IMR-90 (cell line): ENCODE results near the gene RSRC1. TPM values are rescaled to one million over a fixed set of nuclear protein-coding genes. Genes with fewer than 3 reads are reported as not detected.

Experiments
- ATAC-seq: fragments of 200-7000 bp; cut with Tn5 transposase; 2 replicates; pipeline ENCODE4 v1.9.1; 2020; ENCODE audit warnings: low read depth, mild to moderate bottlenecking, moderate library complexity
- BruUV-seq: library from RNA; stranded (reverse); fragments of 400-500 nt; replicated peaks from 2 replicates; lab custom pipeline; 2021; lab: Mats Ljungman, UMichigan
- CTCF ChIA-PET: fragments of 300-600 bp; formaldehyde crosslinking; extraction: SDS; loops from one replicate; lab custom pipeline; 2021; ENCODE audit warnings: antibody characterized with exemption; lab: Yijun Ruan, JAX
- POLR2A ChIA-PET: fragments of 300-600 bp; sonication (Branson Sonifier 250); formaldehyde crosslinking; loops from one replicate; lab custom pipeline; 2022; ENCODE audit warnings: antibody characterized with exemption; ENCODE audit not compliant: unreplicated experiment; lab: Charles Lee
- DNase-seq: peaks from one replicate; pipeline ENCODE4 v3.0.0; 2013
- H2AFZ ChIP-seq: replicated peaks from 2 replicates; pipeline ENCODE3; 2013; ENCODE audit warnings: low read length, mild to moderate bottlenecking; ENCODE audit not compliant: poor library complexity
- H2AK5ac ChIP-seq: 2 replicates; pipeline ENCODE4 v1.6.1; 2013; ENCODE audit warnings: low read depth, low read length, inconsistent platforms
- H2AK9ac ChIP-seq: replicated peaks from 2 replicates; pipeline ENCODE3; 2013; ENCODE audit warnings: mild to moderate bottlenecking, low read depth, low read length, moderate library complexity; ENCODE audit not compliant: poor library complexity
- H2BK120ac ChIP-seq: 2 replicates; pipeline ENCODE4 v1.6.1; 2013; ENCODE audit warnings: low read depth, low read length, inconsistent platforms
- H2BK15ac ChIP-seq: 3 replicates; pipeline ENCODE4 v1.6.1; 2013; ENCODE audit warnings: low read depth, low read length, inconsistent platforms
- H2BK20ac ChIP-seq: 2 replicates; pipeline ENCODE4 v1.6.1; 2013; ENCODE audit warnings: low read depth, mild to moderate bottlenecking, inconsistent platforms, low read length, moderate library complexity
- H2BK5ac ChIP-seq: 2 replicates; pipeline ENCODE4 v1.6.1; 2013; ENCODE audit warnings: mild to moderate bottlenecking, low read depth, low read length, inconsistent platforms; ENCODE audit not compliant: poor library complexity, severe bottlenecking
- H3K14ac ChIP-seq: replicated peaks from 2 replicates; pipeline ENCODE4 v1.6.1; 2013; ENCODE audit warnings: low read depth, low read length, inconsistent platforms
- H3K18ac ChIP-seq: 2 replicates; pipeline ENCODE4 v1.6.1; 2013; ENCODE audit warnings: low read depth, low read length, control low read depth
- H3K23ac ChIP-seq: 2 replicates; pipeline ENCODE4 v1.6.1; 2013; ENCODE audit warnings: low read depth, low read length, inconsistent platforms
- H3K27ac ChIP-seq: 2 replicates; pipeline ENCODE4 v1.5.1; 2013; ENCODE audit warnings: mild to moderate bottlenecking, control low read depth, low read length; ENCODE audit not compliant: insufficient read depth
- H3K27me3 ChIP-seq: 2 replicates; pipeline ENCODE4 v1.6.1; 2013; ENCODE audit warnings: low read length; ENCODE audit not compliant: control insufficient read depth, insufficient read depth
- H3K36me3 ChIP-seq: 2 replicates; pipeline ENCODE4 v1.6.1; 2013; ENCODE audit warnings: low read length, mixed read lengths; ENCODE audit not compliant: control insufficient read depth, insufficient read depth
- H3K4ac ChIP-seq: 2 replicates; pipeline ENCODE4 v1.6.1; 2013; ENCODE audit warnings: low read depth, low read length, inconsistent platforms
- H3K4me1 ChIP-seq: 2 replicates; pipeline ENCODE4 v1.6.1; 2013; ENCODE audit warnings: low read length, mixed read lengths; ENCODE audit not compliant: control insufficient read depth, insufficient read depth
- H3K4me2 ChIP-seq: 2 replicates; pipeline ENCODE4 v1.6.1; 2013; ENCODE audit warnings: low read depth, mild to moderate bottlenecking, control low read depth, low read length, moderate library complexity
- H3K4me3 ChIP-seq: 2 replicates; pipeline ENCODE4 v1.5.1; 2013; ENCODE audit warnings: low read depth, mild to moderate bottlenecking, control low read depth, low read length, moderate library complexity; ENCODE audit not compliant: insufficient read depth
- H3K56ac ChIP-seq: 2 replicates; pipeline ENCODE4 v1.6.1; 2013; ENCODE audit warnings: low read length, inconsistent platforms; ENCODE audit not compliant: insufficient read depth; ENCODE audit errors: extremely low read depth
- H3K79me1 ChIP-seq, 2 experiments: 2 replicates each; pipeline ENCODE4 v1.6.1; 2013; ENCODE audit warnings: low read length in 2 of 2, inconsistent platforms in 1 of 2, low read depth in 1 of 2
- H3K9ac ChIP-seq: 2 replicates; pipeline ENCODE4 v1.6.1; 2013; ENCODE audit warnings: low read depth, low read length, control low read depth
- H3K9me1 ChIP-seq: 2 replicates; pipeline ENCODE4 v1.6.1; 2013; ENCODE audit warnings: low read length, inconsistent platforms; ENCODE audit not compliant: insufficient read depth
- H3K9me3 ChIP-seq: 2 replicates; pipeline ENCODE4 v1.6.1; 2013; ENCODE audit warnings: low read length; ENCODE audit not compliant: control insufficient read depth, insufficient read depth
- H4K20me1 ChIP-seq: 2 replicates; pipeline ENCODE4 v1.6.1; 2013; ENCODE audit warnings: low read length, inconsistent platforms; ENCODE audit not compliant: insufficient read depth
- H4K5ac ChIP-seq: 2 replicates; pipeline ENCODE4 v1.6.1; 2013; ENCODE audit warnings: mild to moderate bottlenecking, low read depth, low read length, control low read depth
- H4K8ac ChIP-seq, 2 experiments: 2 replicates each; pipeline ENCODE4 v1.6.1; 2013; ENCODE audit warnings: low read depth in 2 of 2, low read length in 2 of 2, control low read depth in 1 of 2, inconsistent platforms in 1 of 2
- H4K91ac ChIP-seq: 2 replicates; pipeline ENCODE4 v1.6.1; 2013; ENCODE audit warnings: low read depth, low read length, inconsistent platforms; ENCODE audit not compliant: insufficient read depth
- BHLHE40 ChIP-seq: fragments of 150-350 bp; IDR thresholded peaks from 2 replicates; pipeline ENCODE4 v1.6.1; 2016; ENCODE audit warnings: mild to moderate bottlenecking, low read depth, low read length
- CEBPB ChIP-seq: IDR thresholded peaks from 2 replicates; pipeline ENCODE4 v1.6.1; 2012; ENCODE audit warnings: low read depth, low read length, improper control_type of control experiment
- CHD1 ChIP-seq: IDR thresholded peaks from 2 replicates; pipeline ENCODE4 v1.6.1; 2012; ENCODE audit warnings: low read depth, low read length, improper control_type of control experiment
- FOS ChIP-seq: fragments of 150-350 bp; IDR thresholded peaks from 2 replicates; pipeline ENCODE4 v1.6.1; 2016; ENCODE audit warnings: low read depth, low read length
- MAFK ChIP-seq: IDR thresholded peaks from 2 replicates; pipeline ENCODE4 v1.6.1; 2012; ENCODE audit warnings: low read depth, low read length, improper control_type of control experiment
- MAZ ChIP-seq: IDR thresholded peaks from 2 replicates; pipeline ENCODE4 v1.6.1; 2012; ENCODE audit warnings: low read depth, mild to moderate bottlenecking, low read length, improper control_type of control experiment, moderate library complexity, borderline replicate concordance
- MXI1 ChIP-seq: IDR thresholded peaks from 2 replicates; pipeline ENCODE4 v1.6.1; 2012; ENCODE audit warnings: low read depth, mild to moderate bottlenecking, low read length, moderate library complexity, borderline replicate concordance
- NFE2L2 ChIP-seq: fragments of 150-350 bp; IDR thresholded peaks from 2 replicates; pipeline ENCODE4 v1.6.1; 2016; ENCODE audit warnings: low read depth, mild to moderate bottlenecking, low read length
- POLR2A ChIP-seq: IDR thresholded peaks from 2 replicates; pipeline ENCODE4 v1.6.1; 2012; ENCODE audit warnings: mild to moderate bottlenecking, low read depth, low read length
- RAD21 ChIP-seq: IDR thresholded peaks from 2 replicates; pipeline ENCODE4 v1.6.1; 2012; ENCODE audit warnings: low read length, improper control_type of control experiment
- RCOR1 ChIP-seq: IDR thresholded peaks from 2 replicates; pipeline ENCODE4 v1.6.1; 2012; ENCODE audit warnings: mild to moderate bottlenecking, low read length, improper control_type of control experiment; ENCODE audit not compliant: insufficient replicate concordance
- RFX5 ChIP-seq: IDR thresholded peaks from 2 replicates; pipeline ENCODE4 v1.8.0; 2012; ENCODE audit warnings: low read depth, mild to moderate bottlenecking, low read length, moderate library complexity
- SMC3 ChIP-seq: fragments of 150-350 bp; IDR thresholded peaks from 2 replicates; pipeline ENCODE4 v1.6.1; 2016; ENCODE audit warnings: low read depth, mild to moderate bottlenecking, antibody characterized with exemption, low read length, moderate library complexity
- dilution Hi-C: fragments of 300-500 bp; cut with HindIII; formaldehyde crosslinking; loops from one replicate; pipeline ENCODE4 v1.14.3; 2018; ENCODE audit warnings: low sequenced_read_pairs; ENCODE audit not compliant: unreplicated experiment
- in situ Hi-C: fragments of 300-500 bp; cut with MboI; formaldehyde crosslinking; loops from 3 replicates; pipeline ENCODE4 v1.14.3; 2019; ENCODE audit warnings: low sequenced_read_pairs, inconsistent platforms, mixed read lengths
- intact Hi-C: fragments of 100-400 bp; cut with micrococcal nuclease; formaldehyde crosslinking; loops from 2 replicates; pipeline ENCODE4 v1.10.0; 2022
- polyA plus RNA-seq, 3 experiments: library from polyadenylated mRNA; depleted of rRNA; stranded (reverse); fragments of >200 nt; gene quantifications; 2 replicates each; pipeline ENCODE4 v1.2.3, GENCODE V29; 2012; ENCODE audit warnings: low replicate concordance in 1 of 3
- total RNA-seq: library from RNA; depleted of rRNA; stranded (reverse); fragments of >200 nt; gene quantifications from 2 replicates; pipeline ENCODE4 v1.2.3, GENCODE V29; 2012
- TF ChIP-seq, protein P1 (sequence below): conservative IDR thresholded peaks from 2 replicates; pipeline ENCODE4 v1.5.1; 2012; ENCODE audit warnings: mild to moderate bottlenecking, low read depth, low read length, improper control_type of control experiment
- TF ChIP-seq, protein P2 (sequence below): fragments of 150-350 bp; IDR thresholded peaks from 2 replicates; pipeline ENCODE4 v1.6.1; 2017; ENCODE audit warnings: mild to moderate bottlenecking, antibody characterized with exemption, low read length, low read depth
- TF ChIP-seq, protein P3 (sequence below): fragments of 150-350 bp; IDR thresholded peaks from 2 replicates; pipeline ENCODE4 v1.6.1; 2016; ENCODE audit warnings: low read depth, mild to moderate bottlenecking, low read length, moderate library complexity, borderline replicate concordance

RSRC1 gene
- total and polyA plus RNA-seq, 2 of the 4 experiments (the other 2 are of a cell fraction), result 3.8 to 41.8 TPM

DNA sequence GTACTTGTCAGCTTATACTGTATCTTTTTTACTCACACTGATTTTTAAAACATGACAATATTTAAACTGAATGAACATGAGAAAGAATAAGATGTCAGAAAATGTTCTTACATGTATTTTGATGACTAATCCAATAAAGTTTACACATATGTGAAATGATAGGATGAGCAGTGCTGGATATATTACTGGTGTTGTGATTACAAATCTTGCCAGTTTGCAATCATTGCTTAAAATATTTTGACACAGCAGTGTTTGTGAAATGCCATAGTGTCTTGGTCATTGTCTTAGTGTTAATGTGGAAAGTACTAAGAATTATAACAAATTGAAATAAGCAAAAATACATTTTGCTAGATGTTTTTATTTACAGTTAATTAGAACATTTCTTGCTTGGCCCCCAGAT is 342.4 kb downstream of the RSRC1 start:
- H2BK15ac ChIP-seq, result no peak overlapping the region
- H3K18ac ChIP-seq, result no peak overlapping the region
- no peak overlapping the region for H2AK9ac ChIP-seq
- H2BK20ac ChIP-seq, result no peak overlapping the region
- no peaks in the 10 kb centered on the region for H3K36me3 ChIP-seq
- no peak overlapping the region for H3K4ac ChIP-seq
- no peak overlapping the region for H4K5ac ChIP-seq
- no peak overlapping the region for H3K4me2 ChIP-seq
- DNase-seq (no peak), ATAC-seq (no peak)
- H2AFZ ChIP-seq, result no peak overlapping the region
- H4K91ac ChIP-seq, result no peak overlapping the region
- ChIA-PET POLR2A (no interaction called here), CTCF (no interaction called here)
- H4K20me1 ChIP-seq, result no peaks in the 10 kb centered on the region
- H4K8ac ChIP-seq, result no peak overlapping the region
- no peak overlapping the region for H3K23ac ChIP-seq
- H3K9me3 ChIP-seq, result no peaks in the 10 kb centered on the region
- dilution Hi-C loops (no loop called here), in situ Hi-C loops (no loop called here), intact Hi-C loops (no loop called here)
- H2BK5ac ChIP-seq, result no peak overlapping the region
- TF ChIP-seq POLR2A (no peak), RFX5 (no peak), FOS (no peak), MAFK (no peak), RCOR1 (no peak), MAZ (no peak), MXI1 (no peak), SMC3 (no peak), NFE2L2 (no peak), CEBPB (no peak), BHLHE40 (no peak), RAD21 (no peak), CHD1 (no peak)
- TF ChIP-seq, protein P1, sequence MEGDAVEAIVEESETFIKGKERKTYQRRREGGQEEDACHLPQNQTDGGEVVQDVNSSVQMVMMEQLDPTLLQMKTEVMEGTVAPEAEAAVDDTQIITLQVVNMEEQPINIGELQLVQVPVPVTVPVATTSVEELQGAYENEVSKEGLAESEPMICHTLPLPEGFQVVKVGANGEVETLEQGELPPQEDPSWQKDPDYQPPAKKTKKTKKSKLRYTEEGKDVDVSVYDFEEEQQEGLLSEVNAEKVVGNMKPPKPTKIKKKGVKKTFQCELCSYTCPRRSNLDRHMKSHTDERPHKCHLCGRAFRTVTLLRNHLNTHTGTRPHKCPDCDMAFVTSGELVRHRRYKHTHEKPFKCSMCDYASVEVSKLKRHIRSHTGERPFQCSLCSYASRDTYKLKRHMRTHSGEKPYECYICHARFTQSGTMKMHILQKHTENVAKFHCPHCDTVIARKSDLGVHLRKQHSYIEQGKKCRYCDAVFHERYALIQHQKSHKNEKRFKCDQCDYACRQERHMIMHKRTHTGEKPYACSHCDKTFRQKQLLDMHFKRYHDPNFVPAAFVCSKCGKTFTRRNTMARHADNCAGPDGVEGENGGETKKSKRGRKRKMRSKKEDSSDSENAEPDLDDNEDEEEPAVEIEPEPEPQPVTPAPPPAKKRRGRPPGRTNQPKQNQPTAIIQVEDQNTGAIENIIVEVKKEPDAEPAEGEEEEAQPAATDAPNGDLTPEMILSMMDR, result no peak
- TF ChIP-seq, protein P2, sequence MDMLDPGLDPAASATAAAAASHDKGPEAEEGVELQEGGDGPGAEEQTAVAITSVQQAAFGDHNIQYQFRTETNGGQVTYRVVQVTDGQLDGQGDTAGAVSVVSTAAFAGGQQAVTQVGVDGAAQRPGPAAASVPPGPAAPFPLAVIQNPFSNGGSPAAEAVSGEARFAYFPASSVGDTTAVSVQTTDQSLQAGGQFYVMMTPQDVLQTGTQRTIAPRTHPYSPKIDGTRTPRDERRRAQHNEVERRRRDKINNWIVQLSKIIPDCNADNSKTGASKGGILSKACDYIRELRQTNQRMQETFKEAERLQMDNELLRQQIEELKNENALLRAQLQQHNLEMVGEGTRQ, result no peak
- TF ChIP-seq, protein P3, sequence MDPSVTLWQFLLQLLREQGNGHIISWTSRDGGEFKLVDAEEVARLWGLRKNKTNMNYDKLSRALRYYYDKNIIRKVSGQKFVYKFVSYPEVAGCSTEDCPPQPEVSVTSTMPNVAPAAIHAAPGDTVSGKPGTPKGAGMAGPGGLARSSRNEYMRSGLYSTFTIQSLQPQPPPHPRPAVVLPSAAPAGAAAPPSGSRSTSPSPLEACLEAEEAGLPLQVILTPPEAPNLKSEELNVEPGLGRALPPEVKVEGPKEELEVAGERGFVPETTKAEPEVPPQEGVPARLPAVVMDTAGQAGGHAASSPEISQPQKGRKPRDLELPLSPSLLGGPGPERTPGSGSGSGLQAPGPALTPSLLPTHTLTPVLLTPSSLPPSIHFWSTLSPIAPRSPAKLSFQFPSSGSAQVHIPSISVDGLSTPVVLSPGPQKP, result no peak
- no peak overlapping the region for H3K4me3 ChIP-seq
- no peaks in the 10 kb centered on the region for H3K79me1 ChIP-seq
- no peaks in the 10 kb centered on the region for H3K9me1 ChIP-seq
- no peak overlapping the region for H3K27ac ChIP-seq
- BruUV-seq, result no TSS peak
- H3K56ac ChIP-seq, result no peak overlapping the region
- H3K27me3 ChIP-seq, result no peaks in the 10 kb centered on the region
- H3K14ac ChIP-seq, result no peak overlapping the region
- H3K4me1 ChIP-seq, result no peaks in the 10 kb centered on the region
- no peak overlapping the region for H2BK120ac ChIP-seq
- no peak overlapping the region for H2AK5ac ChIP-seq
- no peak overlapping the region for H3K9ac ChIP-seq
